Activated CD4-positive, alpha-beta T cell treated with anti-CD3 and anti-CD28 coated beads, Interleukin-2, amount 50 U/mL, for 16 hours (primary cell): ENCODE measurements around the gene COLEC11.
"Not testable (repeated sequence)": the region's sequence is repeated elsewhere in the genome, so short reads cannot be mapped to it uniquely, and the experiment has no call there.

ENCODE experiments used
- DNase-seq: peaks from one replicate; pipeline ENCODE4 v3.0.0-alpha.2; 2020

Gene COLEC11

DNA sequence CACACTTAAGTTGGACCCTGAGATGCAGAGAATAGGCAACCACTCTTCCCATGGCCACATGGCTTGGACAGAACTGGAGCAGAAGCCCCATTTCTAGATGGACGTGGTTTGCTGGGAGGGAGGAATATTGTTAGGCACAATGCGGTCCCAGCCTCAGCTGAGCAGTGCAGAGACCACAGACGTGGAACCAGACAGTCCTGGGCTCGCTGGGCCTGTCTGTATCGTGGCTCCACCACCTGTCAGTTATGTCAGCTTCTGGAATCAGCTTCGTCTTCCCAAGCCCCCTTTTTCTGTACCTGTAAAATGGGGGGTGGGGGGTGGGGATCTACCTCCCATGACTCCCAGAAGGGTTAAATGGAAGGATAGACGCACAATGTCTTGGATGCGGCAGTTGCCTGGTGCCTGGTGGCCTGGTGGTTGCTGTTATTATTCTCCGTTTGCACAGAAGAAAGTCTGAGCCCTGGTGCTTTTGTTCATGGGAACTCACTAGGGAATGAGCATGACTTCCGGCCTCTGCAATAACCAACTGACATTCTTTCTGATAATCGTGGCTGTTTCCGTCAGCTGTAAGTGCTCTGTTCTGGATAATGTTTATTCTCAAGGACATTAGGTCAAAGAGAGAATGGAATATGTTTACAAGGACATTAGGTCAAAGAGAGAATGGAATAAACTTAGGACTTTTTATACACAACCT lies 31.4 kb downstream of the COLEC11 start:
- no peak for DNase-seq

DNA sequence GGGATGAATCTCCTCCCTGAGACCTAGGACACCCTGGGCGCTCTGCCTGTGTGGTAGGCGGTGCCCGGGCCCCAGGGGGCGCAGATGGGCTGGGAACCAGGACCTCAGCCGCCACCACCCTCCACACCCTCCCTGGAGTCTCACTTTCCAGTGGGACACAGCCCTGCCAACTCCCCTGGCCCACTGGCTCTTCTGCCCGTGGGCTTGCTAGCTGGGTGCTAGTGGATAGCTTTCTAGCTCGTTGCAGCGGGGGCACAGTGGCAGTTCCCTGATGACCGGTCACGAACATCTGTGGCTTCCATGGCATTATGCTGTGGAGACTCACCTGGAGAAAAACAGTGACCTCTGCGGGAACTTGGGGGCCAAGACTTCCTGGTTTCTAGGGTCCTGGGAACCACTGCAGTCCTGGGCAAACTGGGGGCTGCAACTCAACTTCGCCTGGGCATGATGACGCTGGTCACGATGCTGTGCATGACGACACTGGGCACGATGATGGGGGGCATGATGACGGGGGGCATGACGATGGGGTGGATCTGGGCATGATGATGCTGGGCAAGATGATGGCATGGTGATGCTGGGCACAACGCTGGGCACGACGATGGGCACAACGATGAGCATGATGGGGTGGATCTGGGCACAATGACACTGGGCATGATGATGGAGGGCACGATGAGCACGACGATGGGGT lies 32.0 kb downstream of the COLEC11 start:
- DNase-seq: no peak

- no peak for DNase-seq
Measured at GRCh38 chr2:3627500-3628100, 32.7 kb downstream of the COLEC11 start.

GRCh38 chr2:3628241-3628679 lies 33.3 kb downstream of the COLEC11 start:
- DNase-seq: no peak

DNA sequence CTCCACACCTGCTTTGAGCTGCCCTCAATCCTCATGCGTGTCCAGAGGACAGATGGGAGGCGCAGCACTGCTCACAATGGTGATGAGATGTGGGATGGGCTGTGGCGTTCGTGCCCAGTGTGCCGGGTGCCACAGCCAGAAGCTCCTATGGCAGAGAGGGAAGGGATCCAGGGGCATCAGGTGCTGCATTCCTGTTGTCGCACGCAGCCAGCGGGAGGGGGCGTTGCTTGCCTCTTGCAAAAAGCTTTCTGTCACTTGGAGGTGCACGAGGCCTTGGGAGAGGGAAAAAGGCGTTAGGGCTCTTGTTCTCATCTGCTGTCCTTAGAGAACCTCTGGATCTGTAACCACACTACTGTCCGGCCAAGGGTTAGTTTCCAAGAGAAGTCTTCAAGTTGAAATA lies 33.9 kb downstream of the COLEC11 start:
- DNase-seq: no peak

DNA sequence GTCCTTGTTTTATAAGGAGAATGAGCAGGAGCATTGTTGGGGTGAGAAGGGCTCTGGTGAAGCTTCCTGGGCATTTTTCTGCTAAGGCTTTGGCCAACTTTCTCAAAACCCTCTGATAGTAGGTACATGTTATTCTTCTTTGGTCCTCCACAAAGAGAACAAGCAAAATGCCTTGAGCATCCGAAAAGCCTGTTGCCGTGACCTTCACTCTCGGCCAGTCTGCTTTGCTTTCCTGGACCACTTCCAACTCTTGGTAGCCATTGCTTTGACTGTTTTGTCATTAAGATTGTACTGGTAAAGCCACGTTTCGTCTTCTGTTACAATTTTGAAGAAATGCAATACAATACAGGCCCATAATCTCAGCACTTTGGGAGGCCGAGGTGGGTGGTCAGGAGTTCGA lies 35.7 kb downstream of the COLEC11 start:
- DNase-seq: no peak

- no peak for DNase-seq
Measured at GRCh38 chr2:3631161-3631850, 36.4 kb downstream of the COLEC11 start.

DNA sequence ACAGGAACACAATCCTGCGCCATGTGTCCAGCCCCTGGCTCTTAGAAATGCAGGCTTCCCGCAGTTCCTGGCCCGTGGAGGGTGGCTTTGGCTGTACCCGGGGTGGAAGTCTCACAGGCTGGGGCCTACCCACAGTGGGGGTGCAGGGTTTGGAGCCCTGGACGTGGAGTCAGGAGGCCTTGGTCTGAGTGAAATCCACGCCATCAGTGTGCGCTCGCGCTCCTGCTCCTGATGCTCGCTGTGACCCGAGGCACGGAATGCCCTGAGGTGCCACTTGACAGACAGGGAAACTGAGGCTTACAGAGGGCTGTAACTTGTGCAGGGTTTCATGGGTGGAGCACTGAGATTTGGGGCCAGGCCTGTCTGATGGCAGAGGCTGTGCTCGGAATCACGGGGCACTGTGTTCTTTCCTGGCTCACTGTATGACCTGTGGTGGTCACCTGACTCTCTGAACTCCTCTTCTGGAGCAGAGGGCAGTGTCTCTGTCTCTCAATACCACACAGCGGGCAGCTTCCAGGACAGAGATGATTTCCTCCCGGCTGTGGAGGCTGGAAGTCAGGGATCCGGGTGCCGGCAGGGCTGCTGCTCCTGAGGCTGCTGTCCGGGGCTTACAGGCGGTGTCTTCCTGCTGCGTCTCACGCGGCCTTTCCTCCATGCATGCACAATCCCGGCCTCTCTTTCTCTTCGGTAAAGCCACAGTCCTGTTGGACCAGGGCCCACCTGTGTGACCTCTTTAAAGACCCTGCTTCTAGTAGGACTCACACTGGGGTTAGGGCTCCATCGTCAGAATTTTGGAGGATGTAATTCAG lies 37.1 kb downstream of the COLEC11 start:
- DNase-seq: no peak

GRCh38 chr2:3633089-3633981 lies 38.4 kb downstream of the COLEC11 start:
- DNase-seq: no peak

DNA sequence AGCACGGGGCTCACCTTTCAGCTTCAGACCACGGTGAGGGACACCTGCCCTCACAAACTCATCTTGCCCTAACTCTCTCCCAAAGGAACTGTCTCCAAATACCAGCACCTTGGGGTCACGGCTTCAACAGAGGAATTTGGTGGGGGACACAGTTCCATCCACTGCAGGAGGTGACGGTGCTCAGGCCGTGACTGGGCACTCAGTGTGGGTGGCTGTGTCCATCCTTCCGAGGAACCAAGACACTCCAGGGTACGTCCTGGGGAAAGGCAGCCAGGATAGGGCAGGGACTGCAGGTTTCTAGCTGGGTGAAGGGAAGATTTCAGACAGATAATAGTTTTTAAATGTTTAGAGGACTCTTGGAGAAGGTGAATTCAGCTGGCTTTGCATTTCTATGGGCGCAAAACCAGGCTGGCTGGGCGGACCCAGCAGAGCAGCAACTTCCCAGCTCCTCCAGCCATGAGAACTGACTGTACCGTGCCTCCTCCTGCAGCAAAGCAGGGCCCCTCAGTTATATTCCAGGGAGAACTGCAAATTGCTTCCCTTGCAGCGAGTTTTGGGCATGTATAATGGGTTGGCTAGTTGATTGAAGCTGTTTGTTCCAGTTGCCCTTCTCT lies 39.2 kb downstream of the COLEC11 start:
- DNase-seq: no peak

DNA sequence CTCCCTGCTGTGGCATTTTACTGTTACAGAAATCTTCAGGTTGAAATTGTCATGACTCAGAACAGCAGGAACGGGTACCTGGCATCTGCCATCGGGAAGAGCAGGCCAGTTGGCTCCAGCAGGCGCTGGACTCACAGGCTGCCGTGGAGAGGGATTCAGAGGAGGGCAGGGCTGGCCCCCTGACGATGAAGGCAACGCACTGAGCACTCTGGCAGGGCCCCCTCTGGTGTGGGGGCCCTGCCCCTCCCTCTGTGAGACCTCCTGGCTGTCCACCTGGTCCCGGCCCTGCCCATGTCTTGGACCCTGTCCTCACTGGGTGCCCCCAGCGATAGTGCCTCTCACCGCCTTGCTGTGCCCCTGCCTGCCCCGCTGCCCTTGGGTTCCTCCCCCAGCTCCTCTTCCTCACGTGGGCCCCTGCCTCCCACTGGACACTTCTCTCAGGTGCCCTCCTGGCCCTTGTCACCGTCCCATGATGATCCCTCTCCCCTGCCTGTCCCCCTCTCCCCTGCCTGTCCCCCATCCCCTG lies 39.7 kb downstream of the COLEC11 start:
- no peak for DNase-seq

GRCh38 chr2:3635171-3635974 lies 40.5 kb downstream of the COLEC11 start:
- DNase-seq: no peak

- not testable (repeated sequence) for DNase-seq
Measured at GRCh38 chr2:3635975-3636327, 41.0 kb downstream of the COLEC11 start.

GRCh38 chr2:3636586-3637310 lies 41.8 kb downstream of the COLEC11 start:
- no peak for DNase-seq

DNA sequence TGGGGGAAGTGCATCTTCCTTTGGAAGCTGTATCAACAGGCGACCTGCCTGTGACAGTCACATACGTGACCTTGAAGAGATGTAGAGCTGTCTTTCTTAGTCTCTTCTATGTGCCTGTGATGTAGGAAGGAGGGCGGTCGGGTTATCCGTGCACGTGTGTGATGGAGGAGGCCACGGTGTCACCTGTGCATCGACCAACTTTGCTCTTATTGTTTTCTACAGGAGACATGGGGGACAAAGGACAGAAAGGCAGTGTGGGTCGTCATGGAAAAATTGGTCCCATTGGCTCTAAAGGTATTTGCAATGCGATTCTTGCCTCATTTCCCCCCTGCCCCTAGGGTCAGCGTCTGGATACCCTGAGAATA lies 42.4 kb downstream of the COLEC11 start:
- DNase-seq: no peak

DNA sequence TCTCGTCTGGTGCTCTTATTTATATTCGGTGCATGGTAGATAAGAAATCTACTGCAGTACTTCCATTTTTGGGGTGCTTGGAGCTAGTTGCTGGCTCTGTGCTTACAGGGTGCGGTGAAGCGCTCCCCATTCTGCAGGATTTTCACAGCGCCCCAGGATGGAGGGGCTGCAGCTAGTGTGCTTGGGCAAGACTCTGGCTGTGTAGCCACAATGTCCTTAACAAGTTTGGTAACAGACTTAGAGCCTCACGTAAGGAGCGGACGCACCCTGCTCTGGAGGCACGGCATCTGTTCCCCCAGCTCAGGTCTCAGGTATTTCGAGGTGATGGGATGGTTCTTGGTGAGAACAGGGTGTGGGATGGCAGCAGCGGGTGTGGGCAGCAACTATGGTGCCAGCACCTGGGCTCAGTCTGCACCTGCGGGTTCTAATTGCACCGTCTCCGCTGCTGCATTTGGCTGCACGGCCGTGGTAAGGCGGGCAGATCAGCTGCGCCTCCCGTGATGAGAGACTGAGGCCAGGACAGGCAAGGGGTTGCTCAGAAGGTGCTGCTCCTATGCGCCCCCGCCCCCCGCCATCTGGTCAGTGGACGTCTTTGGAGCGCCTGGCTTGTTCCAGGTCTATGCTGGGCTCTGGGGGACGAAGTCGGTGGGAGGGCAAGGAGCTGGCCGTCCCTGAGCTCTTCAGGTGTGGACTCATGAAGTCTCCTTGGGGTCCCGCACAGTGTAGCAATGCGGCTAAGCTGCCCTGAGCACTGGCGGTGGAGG lies 43.0 kb downstream of the COLEC11 start:
- no peak for DNase-seq

- DNase-seq: no peak
Measured at GRCh38 chr2:3638456-3638810, 43.5 kb downstream of the COLEC11 start.

GRCh38 chr2:3639015-3639630 lies 44.2 kb downstream of the COLEC11 start:
- DNase-seq: no peak
